Frontal cortex (tissue), 4 donors: ENCODE results near the gene WDFY2. TPM values are rescaled to one million over a fixed set of nuclear protein-coding genes. Genes with fewer than 3 reads are reported as not detected.
"Not testable (repeated sequence)": the region's sequence is repeated elsewhere in the genome, so short reads cannot be mapped to it uniquely, and the experiment has no call there.

Experiments used
- DNase-seq, 2 donors: peaks; one replicate each; pipeline ENCODE4 v3.0.0; 2012; ENCODE audit warnings: low spot score in 2 of 2
- FAIRE-seq: peaks from 2 replicates; lab custom pipeline; 2012; peaks lifted over from hg19 to GRCh38; lab: Jason Lieb, UNC
- total RNA-seq: library from RNA; depleted of rRNA; stranded (reverse); fragments of >200 nt; gene quantifications from one replicate; pipeline ENCODE4 v1.2.3, GENCODE V29; 2014
- donor health status: control.
- donor health status: control.
- donor health status: control.

The WDFY2 gene
- total RNA-seq, result 4.9 TPM

- FAIRE-seq (peak; percentile 33), DNase-seq (peak; percentile 89 to 91)
Observed at GRCh38 chr13:51583875-51584730, at the start of gene WDFY2. Gene WDFY2 (plus strand): TSS chr13:51584462. CDS start chr13:51584688, 226 bp downstream.

- DNase-seq, result no peak
- FAIRE-seq, result no peak
Observed at GRCh38 chr13:51538591-51539179, 45.6 kb upstream of the WDFY2 start.

GRCh38 chr13:51539887-51540286, 44.4 kb upstream of the WDFY2 start:
- FAIRE-seq (no peak), DNase-seq (no peak)

- DNase-seq (no peak), FAIRE-seq (no peak)
Observed at GRCh38 chr13:51541037-51541436, 43.2 kb upstream of the WDFY2 start.

GRCh38 chr13:51541809-51542258, 42.4 kb upstream of the WDFY2 start:
- FAIRE-seq (no peak), DNase-seq (no peak)

- no peak for DNase-seq
- FAIRE-seq, result no peak
Observed at GRCh38 chr13:51542346-51543242, 41.7 kb upstream of the WDFY2 start.

GRCh38 chr13:51545446-51545845, 38.8 kb upstream of the WDFY2 start:
- FAIRE-seq, DNase-seq: not testable (repeated sequence)

- no peak for FAIRE-seq
- DNase-seq, result no peak
Observed at GRCh38 chr13:51547425-51548176, 36.7 kb upstream of the WDFY2 start.

GRCh38 chr13:51549050-51549449, 35.2 kb upstream of the WDFY2 start:
- FAIRE-seq, result no peak
- DNase-seq, result no peak

- DNase-seq, result no peak
- FAIRE-seq, result no peak
Observed at GRCh38 chr13:51549593-51549992, 34.7 kb upstream of the WDFY2 start.

- no peak for FAIRE-seq
- no peak for DNase-seq
Observed at GRCh38 chr13:51550151-51550550, 34.1 kb upstream of the WDFY2 start.

GRCh38 chr13:51551416-51551815, 32.8 kb upstream of the WDFY2 start:
- DNase-seq (no peak), FAIRE-seq (no peak)

- DNase-seq (no peak), FAIRE-seq (no peak)
Observed at GRCh38 chr13:51552027-51552426, 32.2 kb upstream of the WDFY2 start.

- DNase-seq (no peak), FAIRE-seq (no peak)
Observed at GRCh38 chr13:51553531-51553930, 30.7 kb upstream of the WDFY2 start.

GRCh38 chr13:51556740-51557139, 27.5 kb upstream of the WDFY2 start:
- DNase-seq (no peak), FAIRE-seq (no peak)

GRCh38 chr13:51557438-51557837, 26.8 kb upstream of the WDFY2 start:
- FAIRE-seq (no peak), DNase-seq (no peak)

GRCh38 chr13:51557875-51558612, 26.2 kb upstream of the WDFY2 start:
- FAIRE-seq, result no peak
- DNase-seq, result no peak

- FAIRE-seq (no peak), DNase-seq (no peak)
Observed at GRCh38 chr13:51559946-51560735, 24.1 kb upstream of the WDFY2 start.
